H9 (cell line): Measurements from ENCODE around the gene COMTD1. TPM values are rescaled to one million over a fixed set of nuclear protein-coding genes. Genes with fewer than 3 reads are reported as not detected.

Source experiments
- DNase-seq: peaks from one replicate; pipeline ENCODE4 v3.0.0-alpha.2; 2017
- H2AFZ ChIP-seq: one replicate; pipeline ENCODE4 v1.6.1; 2013; ENCODE audit warnings: mild to moderate bottlenecking, low read length, control low read depth, moderate library complexity
- H2AK5ac ChIP-seq: 2 replicates; pipeline ENCODE4 v1.6.1; 2013; ENCODE audit warnings: low read length, control low read depth, mixed read lengths; ENCODE audit not compliant: insufficient read length
- H2BK120ac ChIP-seq: one replicate; pipeline ENCODE4 v1.6.1; 2013; ENCODE audit warnings: low read depth, mild to moderate bottlenecking, low read length, control low read depth, inconsistent platforms; ENCODE audit not compliant: poor library complexity, severe bottlenecking
- H2BK12ac ChIP-seq: 2 replicates; pipeline ENCODE4 v1.6.1; 2013; ENCODE audit warnings: low read length, control low read depth, mixed read lengths, low read depth; ENCODE audit not compliant: insufficient read length
- H2BK15ac ChIP-seq: 2 replicates; pipeline ENCODE4 v1.6.1; 2013; ENCODE audit warnings: low read depth, low read length, control low read depth
- H2BK20ac ChIP-seq: one replicate; pipeline ENCODE4 v1.6.1; 2013; ENCODE audit warnings: low read depth, mild to moderate bottlenecking, low read length, control low read depth, inconsistent platforms; ENCODE audit not compliant: poor library complexity, severe bottlenecking
- H2BK5ac ChIP-seq: 2 replicates; pipeline ENCODE4 v1.6.1; 2013; ENCODE audit warnings: low read length, control low read depth, mixed read lengths; ENCODE audit not compliant: insufficient read length
- H3K14ac ChIP-seq: 2 replicates; pipeline ENCODE4 v1.6.1; 2013; ENCODE audit warnings: low read length, control low read depth; ENCODE audit not compliant: insufficient read depth
- H3K18ac ChIP-seq: 2 replicates; pipeline ENCODE4 v1.6.1; 2013; ENCODE audit warnings: low read depth, mild to moderate bottlenecking, mixed read lengths, low read length, control low read depth; ENCODE audit not compliant: insufficient read length
- H3K23ac ChIP-seq: 2 replicates; pipeline ENCODE4 v1.6.1; 2013; ENCODE audit warnings: low read length, control low read depth, mixed read lengths, low read depth; ENCODE audit not compliant: insufficient read length
- H3K23me2 ChIP-seq: 2 replicates; pipeline ENCODE4 v1.6.1; 2013; ENCODE audit warnings: low read depth, mild to moderate bottlenecking, mixed read lengths, low read length, control low read depth; ENCODE audit not compliant: insufficient read length, poor library complexity, severe bottlenecking
- H3K27ac ChIP-seq: 2 replicates; pipeline ENCODE4 v1.5.1; 2013; ENCODE audit warnings: low read length, control low read depth, mixed read lengths, low read depth; ENCODE audit not compliant: insufficient read length
- H3K27me3 ChIP-seq: 2 replicates; pipeline ENCODE4 v1.6.1; 2013; ENCODE audit warnings: low read length, control low read depth, inconsistent platforms; ENCODE audit not compliant: insufficient read depth
- H3K4ac ChIP-seq: 2 replicates; pipeline ENCODE4 v1.6.1; 2013; ENCODE audit warnings: low read depth, mild to moderate bottlenecking, control low read depth, inconsistent platforms, low read length, moderate library complexity
- H3K4me1 ChIP-seq: 2 replicates; pipeline ENCODE4 v1.6.1; 2013; ENCODE audit warnings: low read length, control low read depth, inconsistent platforms; ENCODE audit not compliant: insufficient read depth
- H3K4me2 ChIP-seq: 2 replicates; pipeline ENCODE4 v1.6.1; 2013; ENCODE audit warnings: low read length, control low read depth, mixed read lengths; ENCODE audit not compliant: insufficient read length, insufficient read depth
- H3K56ac ChIP-seq: 2 replicates; pipeline ENCODE4 v1.6.1; 2013; ENCODE audit warnings: low read depth, mild to moderate bottlenecking, mixed read lengths, low read length, control low read depth; ENCODE audit not compliant: insufficient read length
- H3K79me1 ChIP-seq: 2 replicates; pipeline ENCODE4 v1.6.1; 2013; ENCODE audit warnings: low read depth, mild to moderate bottlenecking, moderate library complexity, low read length, control low read depth, inconsistent platforms; ENCODE audit not compliant: insufficient read depth, poor library complexity, severe bottlenecking
- H3K79me2 ChIP-seq: 2 replicates; pipeline ENCODE4 v1.6.1; 2013; ENCODE audit warnings: low read length, control low read depth, inconsistent platforms; ENCODE audit not compliant: insufficient read depth
- H3K9ac ChIP-seq: 2 replicates; pipeline ENCODE4 v1.6.1; 2013; ENCODE audit warnings: low read length, control low read depth, mixed read lengths; ENCODE audit not compliant: insufficient read length; ENCODE audit errors: extremely low read depth
- H3K9me3 ChIP-seq: one replicate; pipeline ENCODE4 v1.6.1; 2013; ENCODE audit warnings: low read depth, low read length, inconsistent platforms; ENCODE audit not compliant: control insufficient read depth
- H3T11ph ChIP-seq: one replicate; pipeline ENCODE4 v1.6.1; 2013; ENCODE audit warnings: mild to moderate bottlenecking, low read length, control low read depth, inconsistent platforms
- H4K20me1 ChIP-seq: one replicate; pipeline ENCODE4 v1.6.1; 2013; ENCODE audit not compliant: control insufficient read depth, insufficient read length, insufficient read depth
- H4K5ac ChIP-seq: 2 replicates; pipeline ENCODE4 v1.6.1; 2013; ENCODE audit warnings: low read depth, mild to moderate bottlenecking, mixed read lengths, low read length, control low read depth; ENCODE audit not compliant: insufficient read length
- H4K8ac ChIP-seq: replicated peaks from 2 replicates; pipeline ENCODE4 v1.6.1; 2013; ENCODE audit warnings: low read length, control low read depth, mixed read lengths, low read depth; ENCODE audit not compliant: insufficient read length
- H4K91ac ChIP-seq: 2 replicates; pipeline ENCODE4 v1.6.1; 2013; ENCODE audit warnings: low read depth, mild to moderate bottlenecking, moderate library complexity, mixed read lengths, low read length, control low read depth; ENCODE audit not compliant: insufficient read length
- H3K27ac Mint-ChIP-seq, 3 experiments: 2 replicates in 2 of 3; 3 replicates in 1 of 3; pipeline ENCODE4 v1.8.0; 2020 to 2021; ENCODE audit warnings: mixed read lengths in 3 of 3, mild to moderate bottlenecking in 1 of 3, moderate library complexity in 1 of 3
- H3K27me3 Mint-ChIP-seq: 2 replicates; pipeline ENCODE4 v1.8.0; 2021; ENCODE audit warnings: low read depth, mild to moderate bottlenecking, moderate library complexity, mixed read lengths
- H3K36me3 Mint-ChIP-seq, 3 experiments: 2 replicates in 2 of 3; 3 replicates in 1 of 3; pipeline ENCODE4 v1.8.0; 2020 to 2021; ENCODE audit warnings: low read depth in 3 of 3, mixed read lengths in 3 of 3; ENCODE audit not compliant: insufficient read depth in 1 of 3
- H3K4me1 Mint-ChIP-seq, 2 experiments: 2 replicates each; pipeline ENCODE4 v1.8.0; 2020; ENCODE audit warnings: mixed read lengths in 2 of 2
- H3K4me3 Mint-ChIP-seq, 2 experiments: 2 replicates in 1 of 2; 3 replicates in 1 of 2; pipeline ENCODE4 v1.8.0; 2020 to 2021; ENCODE audit warnings: mild to moderate bottlenecking in 2 of 2, mixed read lengths in 2 of 2, moderate library complexity in 1 of 2
- H3K9me3 Mint-ChIP-seq, 2 experiments: 2 replicates in 1 of 2; 3 replicates in 1 of 2; pipeline ENCODE4 v1.8.0; 2020; ENCODE audit warnings: mild to moderate bottlenecking in 2 of 2, mixed read lengths in 2 of 2, moderate library complexity in 1 of 2
- WGBS: extraction: QIAGEN DNeasy Blood & Tissue Kit; methylation state at CpG from one replicate; pipeline ENCODE4 v1.1.7; 2013; ENCODE audit warnings: missing lambda C conversion rate, low lambda C conversion rate, mixed read lengths; ENCODE audit not compliant: insufficient read length; ENCODE audit errors: extremely low coverage; 5-methylcytosine and 5-hydroxymethylcytosine counted together
- total RNA-seq: library from RNA; stranded (reverse); gene quantifications from 2 replicates; pipeline ENCODE4 v1.2.1, GENCODE V29; 2021
- TF ChIP-seq, protein P1 (sequence below): fragments of 200-600 bp; sonication (generic); conservative IDR thresholded peaks from 3 replicates; pipeline ENCODE4 v1.8.0; 2021; ENCODE audit warnings: antibody characterized with exemption, mild to moderate bottlenecking

Gene COMTD1
- total RNA-seq, 1 experiment from 2014 or later, result 28.3 TPM

DNA sequence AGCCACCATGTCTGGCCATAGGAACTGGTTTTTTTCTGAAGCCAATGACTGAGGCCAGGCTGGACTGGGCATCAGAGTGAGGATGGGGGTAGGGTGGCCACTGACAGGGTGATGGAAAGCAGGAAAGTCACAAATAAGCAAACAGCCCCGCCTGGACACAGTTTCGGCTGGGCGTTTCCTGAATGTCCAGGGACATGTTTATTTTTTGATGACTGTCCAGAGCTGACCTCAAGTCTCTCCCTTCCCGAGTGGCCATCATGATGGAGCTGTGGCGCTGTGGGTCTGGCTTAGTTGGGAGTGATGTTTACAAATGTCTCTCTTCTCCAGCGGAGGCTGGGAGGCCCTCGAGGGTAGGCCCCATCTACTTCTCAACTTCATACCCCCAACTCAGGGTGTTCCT is 37.1 kb upstream of the COMTD1 start:
- no CpG with 5 or more reads among the region's 7 CpGs for WGBS

More for the DNA sequence above, 37.1 kb upstream of the COMTD1 start:
- no peak for DNase-seq
- Histone ChIP-seq H2BK15ac (no peak overlapping the region), H3K18ac (no peak overlapping the region), H3K4ac (no peak overlapping the region), H3K14ac (no peak overlapping the region), H3K79me1 (no peaks in the 10 kb centered on the region), H4K5ac (no peak overlapping the region), H3K23me2 (no peaks in the 10 kb centered on the region), H2BK20ac (no peak overlapping the region), H3K9ac (no peak overlapping the region), H3K4me1 (no peaks in the 10 kb centered on the region), H4K8ac (no peak overlapping the region), H2AK5ac (no peak overlapping the region), H3K27ac (no peak overlapping the region), H3K23ac (no peak overlapping the region), H3K9me3 (no peaks in the 10 kb centered on the region), H3K4me2 (no peak overlapping the region), H3T11ph (no peak overlapping the region), H4K91ac (no peak overlapping the region), H4K20me1 (no peaks in the 10 kb centered on the region), H2BK5ac (no peak overlapping the region), H2BK120ac (no peak overlapping the region), H3K79me2 (no peaks in the 10 kb centered on the region), H2AFZ (no peak overlapping the region), H3K27me3 (no peaks in the 10 kb centered on the region; the same call in 1 of the 2 replicates), H3K56ac (no peak overlapping the region), H2BK12ac (no peak overlapping the region)
- Mint-ChIP-seq H3K36me3 (no peaks in the 10 kb centered on the region; a peak in 1 of 7 replicates), H3K9me3 (no peaks in the 10 kb centered on the region), H3K4me1 (peaks cover 8 to 19% of the 10 kb centered on the region in 2 experiments), H3K27ac (no peak overlapping the region), H3K27me3 (no peaks in the 10 kb centered on the region), H3K4me3 (no peak overlapping the region)
- TF ChIP-seq, protein P1, sequence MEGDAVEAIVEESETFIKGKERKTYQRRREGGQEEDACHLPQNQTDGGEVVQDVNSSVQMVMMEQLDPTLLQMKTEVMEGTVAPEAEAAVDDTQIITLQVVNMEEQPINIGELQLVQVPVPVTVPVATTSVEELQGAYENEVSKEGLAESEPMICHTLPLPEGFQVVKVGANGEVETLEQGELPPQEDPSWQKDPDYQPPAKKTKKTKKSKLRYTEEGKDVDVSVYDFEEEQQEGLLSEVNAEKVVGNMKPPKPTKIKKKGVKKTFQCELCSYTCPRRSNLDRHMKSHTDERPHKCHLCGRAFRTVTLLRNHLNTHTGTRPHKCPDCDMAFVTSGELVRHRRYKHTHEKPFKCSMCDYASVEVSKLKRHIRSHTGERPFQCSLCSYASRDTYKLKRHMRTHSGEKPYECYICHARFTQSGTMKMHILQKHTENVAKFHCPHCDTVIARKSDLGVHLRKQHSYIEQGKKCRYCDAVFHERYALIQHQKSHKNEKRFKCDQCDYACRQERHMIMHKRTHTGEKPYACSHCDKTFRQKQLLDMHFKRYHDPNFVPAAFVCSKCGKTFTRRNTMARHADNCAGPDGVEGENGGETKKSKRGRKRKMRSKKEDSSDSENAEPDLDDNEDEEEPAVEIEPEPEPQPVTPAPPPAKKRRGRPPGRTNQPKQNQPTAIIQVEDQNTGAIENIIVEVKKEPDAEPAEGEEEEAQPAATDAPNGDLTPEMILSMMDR, result no peak
